ENCODE data around the gene ZFAND2A.

GRCh38 chr7:1123715-1124114, 36.3 kb downstream of the ZFAND2A start:
- TF ChIP-seq, protein P1, sequence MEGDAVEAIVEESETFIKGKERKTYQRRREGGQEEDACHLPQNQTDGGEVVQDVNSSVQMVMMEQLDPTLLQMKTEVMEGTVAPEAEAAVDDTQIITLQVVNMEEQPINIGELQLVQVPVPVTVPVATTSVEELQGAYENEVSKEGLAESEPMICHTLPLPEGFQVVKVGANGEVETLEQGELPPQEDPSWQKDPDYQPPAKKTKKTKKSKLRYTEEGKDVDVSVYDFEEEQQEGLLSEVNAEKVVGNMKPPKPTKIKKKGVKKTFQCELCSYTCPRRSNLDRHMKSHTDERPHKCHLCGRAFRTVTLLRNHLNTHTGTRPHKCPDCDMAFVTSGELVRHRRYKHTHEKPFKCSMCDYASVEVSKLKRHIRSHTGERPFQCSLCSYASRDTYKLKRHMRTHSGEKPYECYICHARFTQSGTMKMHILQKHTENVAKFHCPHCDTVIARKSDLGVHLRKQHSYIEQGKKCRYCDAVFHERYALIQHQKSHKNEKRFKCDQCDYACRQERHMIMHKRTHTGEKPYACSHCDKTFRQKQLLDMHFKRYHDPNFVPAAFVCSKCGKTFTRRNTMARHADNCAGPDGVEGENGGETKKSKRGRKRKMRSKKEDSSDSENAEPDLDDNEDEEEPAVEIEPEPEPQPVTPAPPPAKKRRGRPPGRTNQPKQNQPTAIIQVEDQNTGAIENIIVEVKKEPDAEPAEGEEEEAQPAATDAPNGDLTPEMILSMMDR (IDR thresholded peaks at IDR 0.05; ENCODE audit: insufficient read depth, low read length) = no peak
- TF ChIP-seq REST (IDR thresholded peaks at IDR 0.05; ENCODE audit: insufficient replicate concordance, low read depth) (no peak), POLR2AphosphoS5 (IDR thresholded peaks at IDR 0.05; ENCODE audit: low read depth) (no peak)
